Neural cell (in vitro differentiated cells): Measurements from ENCODE around the gene PEX7. TPM values are rescaled to one million over a fixed set of nuclear protein-coding genes. Genes with fewer than 3 reads are reported as not detected.

Source experiments
- H2AFZ ChIP-seq: fragments of 200-600, 300-800 bp; sonication (generic), shearing (Covaris generic); 2 replicates; pipeline ENCODE4 v1.6.0; 2014; ENCODE audit warnings: low read depth, mild to moderate bottlenecking, antibody characterized with exemption, low read length, moderate library complexity
- H3F3A ChIP-seq: fragments of 200-600 bp; shearing (Covaris generic); 2 replicates; pipeline ENCODE4 v1.6.1; 2016; ENCODE audit warnings: mild to moderate bottlenecking, moderate library complexity, mixed read lengths, antibody characterized with exemption, low read length; ENCODE audit not compliant: insufficient read depth, poor library complexity, severe bottlenecking
- H3K27ac ChIP-seq: fragments of 200-600, 300-800 bp; sonication (generic), shearing (Covaris generic); 2 replicates; pipeline ENCODE4 v1.5.1; 2014; ENCODE audit warnings: mild to moderate bottlenecking, low read length, moderate library complexity
- H3K27me3 ChIP-seq: fragments of 300-800, 200-600 bp; sonication (generic), shearing (Covaris generic); 2 replicates; pipeline ENCODE4 v1.6.0; 2014; ENCODE audit warnings: mild to moderate bottlenecking, low read depth, low read length, moderate library complexity; ENCODE audit not compliant: insufficient read depth
- H3K36me3 ChIP-seq: fragments of 300-800, 200-600 bp; sonication (generic), shearing (Covaris generic); 2 replicates; pipeline ENCODE4 v1.5.1; 2014; ENCODE audit warnings: mild to moderate bottlenecking, antibody characterized with exemption, low read length, moderate library complexity; ENCODE audit not compliant: insufficient read depth
- H3K4me2 ChIP-seq: fragments of 300-800, 200-600 bp; sonication (generic), shearing (Covaris generic); 2 replicates; pipeline ENCODE4 v1.6.0; 2014; ENCODE audit warnings: mild to moderate bottlenecking, low read length
- H3K4me3 ChIP-seq: fragments of 300-800, 200-600 bp; sonication (generic), shearing (Covaris generic); 2 replicates; pipeline ENCODE4 v1.5.1; 2014; ENCODE audit warnings: mild to moderate bottlenecking, low read length, moderate library complexity
- H3K79me2 ChIP-seq: fragments of 200-600 bp; shearing (Covaris generic); replicated peaks from 2 replicates; pipeline ENCODE4 v1.6.0; 2014; ENCODE audit warnings: mild to moderate bottlenecking, low read length, moderate library complexity; ENCODE audit not compliant: insufficient read depth
- H3K9ac ChIP-seq: fragments of 300-800, 200-600 bp; sonication (generic), shearing (Covaris generic); 2 replicates; pipeline ENCODE4 v1.6.1; 2016; ENCODE audit warnings: mild to moderate bottlenecking, low read length, mixed read lengths
- H3K9me2 ChIP-seq: fragments of 200-600 bp; shearing (Covaris generic); 2 replicates; pipeline ENCODE4 v1.6.1; 2016; ENCODE audit warnings: mild to moderate bottlenecking, low read length, mixed read lengths; ENCODE audit not compliant: insufficient read depth
- H3K9me3 ChIP-seq: fragments of 200-600, 300-800 bp; sonication (generic), shearing (Covaris generic); 2 replicates; pipeline ENCODE4 v1.6.1; 2016; ENCODE audit warnings: mild to moderate bottlenecking, mixed run types, low read length, moderate library complexity, mixed read lengths
- H4K20me1 ChIP-seq: fragments of 200-600 bp; shearing (Covaris generic); 2 replicates; pipeline ENCODE4 v1.6.1; 2016; ENCODE audit warnings: mild to moderate bottlenecking, mixed run types; ENCODE audit not compliant: insufficient read depth
- CTCF ChIP-seq: fragments of 450-650 bp; IDR thresholded peaks from 2 replicates; pipeline ENCODE4 v1.5.1; 2014; ENCODE audit warnings: antibody characterized with exemption, mild to moderate bottlenecking, moderate library complexity; ENCODE audit not compliant: poor library complexity, severe bottlenecking
- EP300 ChIP-seq: fragments of 450-650 bp; conservative IDR thresholded peaks from 2 replicates; pipeline ENCODE4 v1.6.1; 2014; ENCODE audit warnings: antibody characterized with exemption, mild to moderate bottlenecking, moderate library complexity; ENCODE audit not compliant: poor library complexity, severe bottlenecking
- EZH2 ChIP-seq: fragments of 200-600, 300-800 bp; shearing (Covaris generic), sonication (generic); IDR thresholded peaks from 2 replicates; pipeline ENCODE4 v1.6.1; 2014; ENCODE audit warnings: antibody characterized with exemption, low read length, borderline replicate concordance, mild to moderate bottlenecking; ENCODE audit not compliant: insufficient read depth, poor library complexity, severe bottlenecking
- MXI1 ChIP-seq: fragments of 450-650 bp; conservative IDR thresholded peaks from 2 replicates; pipeline ENCODE4 v1.6.1; 2014; ENCODE audit warnings: antibody characterized with exemption, mild to moderate bottlenecking; ENCODE audit not compliant: poor library complexity, severe bottlenecking
- POLR2AphosphoS5 ChIP-seq: IDR thresholded peaks from 2 replicates; pipeline ENCODE4 v1.6.1; 2012
- RAD21 ChIP-seq: fragments of 450-650 bp; conservative IDR thresholded peaks from 2 replicates; pipeline ENCODE4 v1.6.1; 2014; ENCODE audit warnings: antibody characterized with exemption, mild to moderate bottlenecking, moderate library complexity
- REST ChIP-seq: IDR thresholded peaks from 2 replicates; pipeline ENCODE4 v1.6.1; 2012; ENCODE audit warnings: borderline replicate concordance
- SMC3 ChIP-seq: fragments of 450-650 bp; conservative IDR thresholded peaks from 2 replicates; pipeline ENCODE4 v1.6.1; 2014; ENCODE audit warnings: antibody characterized with exemption, mild to moderate bottlenecking, moderate library complexity; ENCODE audit not compliant: poor library complexity
- TAF1 ChIP-seq: IDR thresholded peaks from 2 replicates; pipeline ENCODE4 v1.6.1; 2012; ENCODE audit warnings: low read depth
- polyA plus RNA-seq: library from polyadenylated mRNA; depleted of rRNA; stranded (reverse); fragments of >200 nt; gene quantifications from 2 replicates; pipeline ENCODE4 v1.2.3, GENCODE V29; 2014

PEX7 gene
- polyA plus RNA-seq, 1 donor from 2014 or later, result 10.8 TPM

DNA sequence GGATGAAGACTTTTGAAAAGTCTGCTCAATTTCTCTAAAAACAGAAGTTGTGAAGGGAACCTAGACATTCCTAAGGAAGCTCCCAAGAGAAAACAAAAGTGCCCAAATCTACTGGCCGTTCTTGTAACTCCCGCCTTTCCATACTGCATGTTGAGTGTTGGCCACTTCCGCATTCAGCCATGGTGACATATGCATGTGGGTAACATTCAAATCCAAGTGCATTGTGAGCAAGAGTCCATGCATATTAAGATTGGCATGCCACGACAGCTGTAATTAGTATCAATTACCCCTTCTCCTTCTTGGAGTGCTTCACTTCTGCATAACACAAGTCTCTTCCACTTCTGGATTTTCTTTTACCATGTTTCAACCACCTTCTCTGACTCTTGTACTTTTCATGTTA is 108.1 kb downstream of the PEX7 start:
- H3K4me3 ChIP-seq, result no peak overlapping the region
- TF ChIP-seq MXI1 (no peak), CTCF (no peak), POLR2AphosphoS5 (no peak), REST (no peak), EP300 (no peak), SMC3 (no peak)
- H3K36me3 ChIP-seq, result no peaks in the 10 kb centered on the region

GRCh38 chr6:136932599-136932998 is 110.2 kb downstream of the PEX7 start:
- Histone ChIP-seq H3K9me2 (no peaks in the 10 kb centered on the region), H3K79me2 (no peaks in the 10 kb centered on the region), H3F3A (no peaks in the 10 kb centered on the region), H3K36me3 (no peaks in the 10 kb centered on the region), H2AFZ (no peak overlapping the region), H3K27ac (no peak overlapping the region), H4K20me1 (no peaks in the 10 kb centered on the region), H3K9me3 (no peaks in the 10 kb centered on the region), H3K9ac (no peak overlapping the region), H3K4me2 (no peak overlapping the region), H3K27me3 (no peaks in the 10 kb centered on the region), H3K4me3 (no peak overlapping the region)
- TF ChIP-seq RAD21 (no peak), MXI1 (no peak), REST (no peak), POLR2AphosphoS5 (no peak), CTCF (no peak), SMC3 (no peak), EZH2 (no peak), EP300 (no peak), TAF1 (no peak)

More for the DNA sequence above, 108.1 kb downstream of the PEX7 start:
- Histone ChIP-seq H3K9me3 (no peaks in the 10 kb centered on the region), H2AFZ (no peak overlapping the region), H3F3A (no peaks in the 10 kb centered on the region), H3K27ac (no peak overlapping the region), H4K20me1 (no peaks in the 10 kb centered on the region), H3K9me2 (no peaks in the 10 kb centered on the region), H3K9ac (no peak overlapping the region), H3K4me2 (no peak overlapping the region), H3K79me2 (no peaks in the 10 kb centered on the region), H3K27me3 (no peaks in the 10 kb centered on the region)
